Measurements from ENCODE around the gene DYNLL1.

The DYNLL1 gene

DNA sequence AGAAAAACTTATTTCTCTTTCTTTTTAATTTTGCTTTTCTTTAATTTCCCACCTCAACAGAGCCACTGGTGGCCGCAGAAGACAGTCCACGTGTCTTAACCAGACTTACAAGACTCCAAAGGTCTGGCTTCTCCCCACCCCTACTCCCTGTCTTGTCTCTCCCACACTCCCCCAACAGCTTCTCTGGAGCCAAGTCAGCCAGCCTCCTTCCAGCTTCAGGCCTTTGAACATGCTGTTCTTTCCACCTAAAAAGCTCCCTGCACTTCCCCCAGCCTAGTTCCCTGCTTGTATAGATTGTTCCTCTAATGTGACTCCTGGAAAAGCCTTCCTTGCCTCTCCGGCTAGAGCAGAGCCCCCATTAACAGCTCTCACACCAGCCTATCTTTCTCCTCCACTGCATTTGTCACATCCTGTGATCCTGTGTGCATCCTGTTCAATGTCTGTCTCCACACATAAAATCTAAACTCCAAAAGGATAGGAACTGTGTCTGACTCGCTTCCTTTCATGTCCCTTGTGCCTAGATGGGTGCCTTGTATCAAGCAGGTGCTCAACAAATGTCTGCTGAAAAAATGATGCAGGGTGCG, 7.8 kb upstream of the DYNLL1 start:
- no peak for TF ChIP-seq L3MBTL2 (conservative IDR thresholded peaks at IDR 0.05)
- TF ChIP-seq ELF4 (IDR thresholded peaks at IDR 0.05), result no peak
- no peak for TF ChIP-seq FOXK2 (IDR thresholded peaks at IDR 0.05)
- TF ChIP-seq SUZ12 (IDR thresholded peaks at IDR 0.05), result no peak
- TF ChIP-seq TARDBP (IDR thresholded peaks at IDR 0.05), result no peak
- ChIA-PET CTCF (no interaction called here), POLR2A (interaction anchor here (1.1 kb wide), 1 partner anchor 13 kb away, joined by 5 read pairs; no protein-coding TSS in a partner anchor)
- no peak for DNase-seq (ENCODE audit: extremely low spot score)

- ChIA-PET POLR2A (interaction anchor here (0.8 to 1.6 kb wide), 3 partner anchors 10 to 19 kb away, joined by 3 to 5 read pairs (median 4); partner anchors contain the start of gene SRSF9), CTCF (interaction anchor here (2.1 kb wide), 1 partner anchor 19 kb away, joined by 6 read pairs; the partner anchor contains the start of gene SRSF9)
- no peak for DNase-seq (ENCODE audit: extremely low spot score)
- TF ChIP-seq PKNOX1 (IDR thresholded peaks at IDR 0.05) (no peak), NFRKB (IDR thresholded peaks at IDR 0.05) (no peak), ELF4 (IDR thresholded peaks at IDR 0.05) (no peak), ARNT (IDR thresholded peaks at IDR 0.05) (no peak), ZNF384 (IDR thresholded peaks at IDR 0.05) (no peak), LEF1 (IDR thresholded peaks at IDR 0.05; ENCODE audit: borderline replicate concordance) (no peak), CTBP1 (IDR thresholded peaks at IDR 0.05; ENCODE audit: borderline replicate concordance) (no peak), FOXA1 (IDR thresholded peaks at IDR 0.05) (no peak), L3MBTL2 (conservative IDR thresholded peaks at IDR 0.05) (no peak), HDGF (IDR thresholded peaks at IDR 0.05; ENCODE audit: borderline replicate concordance) (no peak), FOXK2 (IDR thresholded peaks at IDR 0.05) (no peak), BHLHE40 (IDR thresholded peaks at IDR 0.05; ENCODE audit: borderline replicate concordance) (no peak), SUZ12 (IDR thresholded peaks at IDR 0.05) (no peak), SP1 (IDR thresholded peaks at IDR 0.05) (no peak), TARDBP (IDR thresholded peaks at IDR 0.05) (no peak)
Observed at GRCh38 chr12:120489018-120489417, 6.9 kb upstream of the DYNLL1 start.

GRCh38 chr12:120490325-120490724, 5.6 kb upstream of the DYNLL1 start:
- DNase-seq (ENCODE audit: extremely low spot score), result no peak
- TF ChIP-seq BHLHE40 (IDR thresholded peaks at IDR 0.05; ENCODE audit: borderline replicate concordance) (no peak), PKNOX1 (IDR thresholded peaks at IDR 0.05) (no peak), ARNT (IDR thresholded peaks at IDR 0.05) (no peak), ELF4 (IDR thresholded peaks at IDR 0.05) (no peak), FOXK2 (IDR thresholded peaks at IDR 0.05) (no peak), SP1 (IDR thresholded peaks at IDR 0.05) (no peak), TARDBP (IDR thresholded peaks at IDR 0.05) (no peak), HDGF (IDR thresholded peaks at IDR 0.05; ENCODE audit: borderline replicate concordance) (no peak), NFRKB (IDR thresholded peaks at IDR 0.05) (no peak), ZNF384 (IDR thresholded peaks at IDR 0.05) (no peak), CTBP1 (IDR thresholded peaks at IDR 0.05; ENCODE audit: borderline replicate concordance) (no peak), FOXA1 (IDR thresholded peaks at IDR 0.05) (no peak), L3MBTL2 (conservative IDR thresholded peaks at IDR 0.05) (no peak)
- POLR2A ChIA-PET, result interaction anchor here (0.6 to 1.2 kb wide), 2 partner anchors 10 to 33 kb away, joined by 3 read pairs; no protein-coding TSS in a partner anchor
- CTCF ChIA-PET, result interaction anchor here (1.2 to 2.1 kb wide), 2 partner anchors 15 to 20 kb away, joined by 4 to 6 read pairs; partner anchors contain the start of gene SRSF9

DNA sequence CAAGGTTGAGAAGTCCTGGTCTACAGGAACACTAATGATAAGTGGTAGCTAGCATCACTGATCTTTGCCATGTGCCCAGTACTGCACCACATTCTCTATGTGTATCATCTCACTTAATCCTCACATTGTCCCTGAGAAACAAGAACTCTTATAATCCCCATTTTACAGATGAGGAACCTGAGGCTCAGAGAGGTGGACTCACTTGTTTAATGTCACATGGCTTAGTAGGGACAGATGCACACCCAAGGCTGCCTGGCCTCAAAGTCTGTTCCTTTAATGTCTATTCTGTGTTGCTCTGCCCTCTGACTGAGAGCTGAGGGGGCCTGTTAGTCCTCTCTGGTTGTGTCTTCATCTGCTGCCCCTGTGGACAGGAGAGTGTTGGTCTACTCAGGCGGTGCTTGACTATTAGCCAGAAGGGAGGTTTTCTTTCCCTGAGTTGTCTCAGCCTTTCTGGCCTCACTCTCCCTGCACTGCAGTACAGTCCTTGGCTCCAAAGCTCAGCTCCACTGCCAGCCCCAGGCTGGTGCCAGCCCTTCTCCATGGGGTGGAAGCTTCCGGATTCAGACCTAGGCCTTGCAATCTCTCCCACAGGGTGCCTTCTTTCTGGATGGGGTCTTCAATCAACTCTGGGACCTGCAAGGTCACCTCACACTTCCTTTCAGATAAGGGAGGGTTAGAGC, 4.9 kb upstream of the DYNLL1 start:
- TF ChIP-seq ZNF384 (IDR thresholded peaks at IDR 0.05) (no peak), SP1 (IDR thresholded peaks at IDR 0.05) (no peak), ARNT (IDR thresholded peaks at IDR 0.05) (no peak), LEF1 (IDR thresholded peaks at IDR 0.05; ENCODE audit: borderline replicate concordance) (no peak), TARDBP (IDR thresholded peaks at IDR 0.05) (no peak), L3MBTL2 (conservative IDR thresholded peaks at IDR 0.05) (no peak), PKNOX1 (IDR thresholded peaks at IDR 0.05) (no peak), NFRKB (IDR thresholded peaks at IDR 0.05) (no peak), FOXM1 (IDR thresholded peaks at IDR 0.05; ENCODE audit: borderline replicate concordance) (no peak), SUZ12 (IDR thresholded peaks at IDR 0.05) (no peak)
- ChIA-PET POLR2A (interaction anchor here (0.6 to 1.2 kb wide), 4 partner anchors 9 to 290 kb away, joined by 3 to 4 read pairs (median 3); partner anchors contain the start of gene RPLP0), CTCF (interaction anchor here (1.2 to 2.1 kb wide), 2 partner anchors 15 to 21 kb away, joined by 4 to 6 read pairs; partner anchors contain the start of gene SRSF9)
- DNase-seq (ENCODE audit: extremely low spot score), result no peak

DNA sequence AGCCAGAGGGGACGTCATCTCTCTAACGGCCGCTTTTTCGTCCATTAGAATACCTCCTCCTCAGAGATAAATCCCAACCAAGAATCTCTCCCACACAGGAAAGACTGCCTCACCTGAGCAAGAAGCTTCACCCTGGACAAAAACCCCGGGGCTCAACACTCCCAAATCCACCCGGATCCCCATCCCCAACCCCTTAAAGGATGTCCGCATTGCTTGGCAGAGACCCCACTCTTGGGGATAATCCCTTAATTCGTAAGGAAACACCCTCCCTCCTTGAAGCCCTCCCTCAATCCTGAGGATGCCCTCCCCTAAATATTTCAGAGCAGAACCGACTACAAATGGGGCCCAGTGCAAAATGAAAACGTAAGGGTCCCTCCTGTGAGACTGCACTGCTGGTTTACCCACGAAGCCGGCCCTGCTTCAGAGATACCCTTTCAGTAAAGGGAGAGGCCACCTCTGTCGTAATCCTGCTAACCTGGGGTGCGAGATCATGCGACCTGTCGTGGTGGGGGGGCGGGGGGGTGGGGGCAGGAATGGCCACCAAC, 655 bp upstream of the DYNLL1 start:
- POLR2A ChIA-PET, result interaction anchor here (0.6 to 2.4 kb wide), 6 partner anchors 8 to 52 kb away, joined by 3 to 39 read pairs (median 6); partner anchors contain the start of genes COQ5 and SRSF9
- CTCF ChIA-PET, result no interaction called here
- no peak for DNase-seq (ENCODE audit: extremely low spot score)
- no peak for TF ChIP-seq ELF4 (IDR thresholded peaks at IDR 0.05)
- TF ChIP-seq CTBP1 (IDR thresholded peaks at IDR 0.05; ENCODE audit: borderline replicate concordance), result no peak
- no peak for TF ChIP-seq SP1 (IDR thresholded peaks at IDR 0.05)
- TF ChIP-seq PKNOX1 (IDR thresholded peaks at IDR 0.05), result no peak
- no peak for TF ChIP-seq SUZ12 (IDR thresholded peaks at IDR 0.05)
- no peak for TF ChIP-seq ZNF384 (IDR thresholded peaks at IDR 0.05)
- no peak for TF ChIP-seq TARDBP (IDR thresholded peaks at IDR 0.05)
- no peak for TF ChIP-seq FOXM1 (IDR thresholded peaks at IDR 0.05; ENCODE audit: borderline replicate concordance)
- no peak for TF ChIP-seq HDGF (IDR thresholded peaks at IDR 0.05; ENCODE audit: borderline replicate concordance)
- no peak for TF ChIP-seq BHLHE40 (IDR thresholded peaks at IDR 0.05; ENCODE audit: borderline replicate concordance)
- TF ChIP-seq L3MBTL2 (conservative IDR thresholded peaks at IDR 0.05), result no peak
- no peak for TF ChIP-seq ARNT (IDR thresholded peaks at IDR 0.05)
- no peak for TF ChIP-seq FOXA1 (IDR thresholded peaks at IDR 0.05)
- no peak for TF ChIP-seq LEF1 (IDR thresholded peaks at IDR 0.05; ENCODE audit: borderline replicate concordance)
- no peak for TF ChIP-seq FOXK2 (IDR thresholded peaks at IDR 0.05)
- TF ChIP-seq NFRKB (IDR thresholded peaks at IDR 0.05), result no peak

Data from HEK293T (cell line).